Measurements from ENCODE around the gene PDAP1.

DNA sequence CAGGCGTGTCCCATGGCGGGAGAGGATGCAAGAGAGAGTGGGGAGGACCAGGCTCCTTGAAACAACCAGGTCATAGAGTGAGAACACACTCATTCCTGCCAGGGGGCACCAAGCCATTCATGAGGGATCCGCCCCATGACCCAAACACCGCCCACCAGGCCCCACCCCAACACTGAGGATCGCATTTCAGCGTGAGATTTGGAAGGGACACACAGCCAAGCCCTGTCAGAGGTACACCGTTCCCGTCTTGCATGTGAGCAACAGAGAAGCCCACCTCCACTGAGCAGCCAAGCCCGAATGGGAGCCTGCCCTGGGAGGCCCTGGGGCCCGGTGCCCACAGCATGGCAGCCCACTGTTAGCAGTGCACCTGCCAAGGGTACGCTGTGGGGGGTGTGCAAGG is 41.8 kb downstream of the PDAP1 start:
- TF ChIP-seq EZH2 (IDR thresholded peaks at IDR 0.05; ENCODE audit: insufficient read depth, poor library complexity, severe bottlenecking) (no peak), EZH2phosphoT487 (IDR thresholded peaks at IDR 0.05; ENCODE audit: insufficient read depth, low read depth) (no peak)

Data from GM23248 (cell line).